HG03565 (cell line): ENCODE measurements around the gene PALMD.

ENCODE experiments used
- ATAC-seq: cut with Tn5 transposase; IDR thresholded peaks from one replicate; pipeline ENCODE4 v1.9.1; 2021; ENCODE audit warnings: mild to moderate bottlenecking, moderate library complexity; ENCODE audit not compliant: unreplicated experiment

Gene PALMD

DNA sequence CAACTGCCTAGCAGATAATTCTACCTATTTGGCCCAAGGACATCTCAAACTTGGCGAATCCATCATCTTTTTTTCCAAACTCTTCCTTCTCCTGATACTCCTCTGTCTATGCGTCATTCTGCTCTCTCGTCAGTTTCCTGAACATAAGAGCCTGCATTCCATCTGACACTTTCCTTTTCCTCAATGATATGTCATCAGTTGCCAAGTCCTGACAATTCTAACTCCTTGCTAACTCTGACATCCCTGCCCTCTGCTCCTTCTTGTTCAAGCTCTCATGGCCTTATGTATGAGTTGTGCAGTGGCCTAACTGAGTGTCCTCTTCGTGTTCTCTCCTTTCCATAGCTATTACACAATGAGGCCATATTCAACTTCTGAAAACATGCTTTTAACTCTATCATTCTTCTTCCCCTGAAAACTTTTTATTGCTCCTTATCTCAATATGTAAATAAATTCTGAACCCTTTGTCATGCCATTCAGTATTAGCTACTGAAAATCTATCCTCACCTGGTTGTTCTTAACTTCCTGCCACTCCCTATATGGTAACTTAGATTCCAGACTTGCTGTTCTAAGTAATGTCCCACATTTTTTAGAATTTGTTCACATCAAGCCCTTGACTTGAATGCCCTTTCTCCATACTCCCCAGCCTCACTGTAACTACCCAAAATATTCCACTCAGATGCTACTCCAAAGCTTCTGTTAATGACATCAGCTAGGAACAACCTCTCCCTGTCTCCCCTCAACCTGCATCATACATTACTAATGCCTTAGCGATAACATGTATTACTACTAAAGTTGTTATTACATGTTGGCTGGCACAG, 11.5 kb downstream of the PALMD start:
- ATAC-seq = no peak

DNA sequence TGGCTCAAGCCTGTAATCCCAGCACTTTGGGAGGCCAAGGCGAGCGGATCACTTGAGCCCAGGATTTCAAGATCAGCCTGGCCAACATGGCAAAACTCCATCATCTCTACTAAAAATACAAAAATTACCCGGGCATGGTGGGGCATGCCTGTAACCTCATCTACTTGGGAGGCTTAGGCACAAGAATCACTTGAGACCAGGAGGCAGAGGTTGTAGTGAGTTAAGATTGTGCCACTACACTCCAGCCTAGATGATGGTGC, 12.0 kb downstream of the PALMD start:
- ATAC-seq = no peak

DNA sequence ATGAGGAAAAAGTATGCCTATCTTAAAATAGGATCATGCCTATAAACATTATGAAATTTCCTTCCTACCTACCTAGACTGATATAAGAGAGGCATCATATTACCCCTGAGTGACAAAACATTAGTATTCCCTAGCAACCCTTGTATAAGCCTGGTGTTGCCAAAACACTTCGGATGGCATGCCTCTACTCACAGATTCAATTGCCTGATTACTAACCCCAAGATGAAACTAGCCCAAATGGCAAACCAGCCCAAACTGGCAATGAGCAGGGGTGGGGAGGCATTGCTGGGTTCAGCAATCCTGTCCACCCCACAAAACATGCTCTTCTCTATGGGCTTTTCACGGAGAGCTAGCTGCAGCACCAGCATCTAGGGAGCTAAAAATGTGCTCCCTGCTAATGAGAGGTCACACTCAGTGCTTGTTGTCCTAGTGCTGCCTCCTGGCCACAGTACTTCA, 13.9 kb downstream of the PALMD start:
- ATAC-seq = no peak

DNA sequence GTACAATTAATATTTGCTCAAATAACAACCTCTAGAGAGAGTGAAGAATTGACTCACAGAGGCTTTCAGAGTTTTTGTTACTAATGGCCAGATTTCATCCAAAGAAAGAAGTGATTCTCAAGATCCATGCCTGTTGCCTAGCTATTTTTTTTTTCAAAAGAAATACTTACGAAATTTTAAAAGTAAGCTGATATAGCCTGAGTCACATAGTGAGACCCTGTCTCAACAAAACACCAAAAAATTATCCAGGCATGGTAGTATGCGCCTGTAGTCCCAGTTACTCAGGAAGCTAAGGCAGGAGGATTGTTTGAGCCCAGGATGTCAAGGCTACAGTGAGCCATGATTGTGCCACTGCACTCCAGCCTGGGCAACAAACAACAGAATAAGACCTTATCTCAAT, 14.6 kb downstream of the PALMD start:
- ATAC-seq = no peak

DNA sequence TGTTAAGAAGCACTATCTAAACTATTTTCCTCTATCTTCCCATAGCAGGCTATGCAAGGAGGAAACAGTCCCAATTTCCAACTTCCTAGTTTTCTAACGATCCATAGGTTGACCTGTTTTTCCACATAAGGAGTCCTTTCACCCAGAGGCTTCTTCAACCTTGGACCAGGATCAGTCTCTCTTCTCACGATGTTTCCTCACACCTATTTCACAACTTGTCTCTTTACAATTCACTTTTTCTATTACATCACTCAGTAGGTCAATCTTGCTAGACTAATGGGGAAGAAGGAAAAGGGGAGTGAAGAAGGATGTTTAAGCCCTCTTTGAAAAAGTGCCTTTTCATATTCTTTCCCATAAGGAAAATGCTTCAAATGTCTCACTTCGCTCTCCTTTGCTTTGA, 15.9 kb downstream of the PALMD start:
- ATAC-seq = no peak

DNA sequence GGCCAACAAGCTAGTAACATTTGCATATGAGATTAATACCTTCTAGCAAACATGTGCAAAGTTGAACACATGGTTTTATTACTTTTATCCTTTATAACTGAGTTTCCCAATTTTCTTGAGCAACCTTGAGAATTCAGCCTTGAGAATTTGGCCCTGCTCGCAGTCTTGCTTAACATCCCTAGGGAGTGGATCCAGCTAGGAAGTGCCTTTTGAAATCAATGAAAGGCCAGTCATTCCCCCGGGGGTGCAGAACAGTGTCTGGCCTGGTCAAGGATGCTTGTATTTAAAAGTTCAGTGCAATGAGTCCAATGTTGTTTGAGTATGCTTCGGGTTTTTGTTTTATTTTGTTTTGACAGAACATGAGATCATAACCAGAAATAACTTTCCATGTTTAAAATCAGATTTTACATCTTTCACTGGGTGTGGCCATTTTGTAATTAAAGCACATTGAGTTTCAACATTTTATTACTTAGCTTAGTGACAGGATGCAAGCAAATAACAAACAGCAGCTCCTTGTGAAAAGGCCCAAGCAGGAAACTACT, 16.7 kb downstream of the PALMD start:
- ATAC-seq = no peak

DNA sequence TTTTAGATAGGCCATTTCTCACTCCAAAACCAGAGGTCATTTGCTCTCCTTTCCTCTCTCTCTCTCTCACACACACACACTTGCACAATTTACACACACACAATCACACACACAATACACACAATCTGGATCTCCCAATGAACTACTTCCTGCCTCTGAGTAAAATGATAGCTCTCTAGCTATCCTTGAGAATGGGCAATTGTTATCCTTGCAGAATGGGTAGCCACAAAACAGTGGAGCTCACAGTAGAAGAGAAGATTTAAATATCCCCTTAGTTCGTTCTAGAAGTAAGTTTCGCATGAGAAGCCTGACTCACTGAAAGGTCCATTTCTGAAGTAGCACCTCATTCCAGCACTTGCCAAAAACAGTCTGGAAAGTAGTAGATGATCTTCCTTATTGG, 17.6 kb downstream of the PALMD start:
- ATAC-seq = no peak

DNA sequence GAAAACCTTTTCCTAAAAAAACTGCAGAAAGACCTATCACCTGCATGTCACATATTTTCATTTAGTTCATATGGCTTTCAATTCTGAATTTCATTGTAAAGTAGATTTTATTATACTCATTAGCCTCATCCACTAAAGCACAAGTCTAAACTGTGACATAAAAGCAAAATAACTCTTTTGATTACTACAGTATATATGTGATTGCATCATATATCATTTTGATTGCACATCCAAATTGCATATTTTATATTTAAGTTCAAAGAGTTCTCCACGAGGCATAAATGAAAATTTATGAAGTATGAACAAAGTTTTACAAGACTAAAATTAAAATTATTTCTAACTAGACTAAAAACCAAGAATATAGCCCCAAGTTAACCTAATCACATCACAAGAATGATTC, 19.3 kb downstream of the PALMD start:
- ATAC-seq = no peak

DNA sequence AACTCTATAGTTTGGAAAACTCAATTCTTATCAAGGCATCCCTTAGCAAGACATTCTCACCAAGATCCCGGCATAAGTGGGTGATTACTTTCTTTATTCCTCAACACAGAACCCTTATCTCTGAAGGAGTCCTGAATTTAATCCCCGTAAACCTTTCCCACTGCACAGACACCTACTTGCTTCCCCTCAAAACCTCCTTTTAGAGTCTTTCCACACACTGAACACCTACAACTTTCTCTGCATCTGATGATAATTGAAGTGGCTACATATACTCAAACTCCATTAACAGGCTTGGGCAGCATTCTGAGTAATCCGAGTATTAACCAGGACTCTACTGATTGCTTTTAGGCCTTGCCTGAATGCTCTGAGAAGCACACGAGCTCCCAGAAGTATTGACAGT, 23.5 kb downstream of the PALMD start:
- no peak for ATAC-seq

DNA sequence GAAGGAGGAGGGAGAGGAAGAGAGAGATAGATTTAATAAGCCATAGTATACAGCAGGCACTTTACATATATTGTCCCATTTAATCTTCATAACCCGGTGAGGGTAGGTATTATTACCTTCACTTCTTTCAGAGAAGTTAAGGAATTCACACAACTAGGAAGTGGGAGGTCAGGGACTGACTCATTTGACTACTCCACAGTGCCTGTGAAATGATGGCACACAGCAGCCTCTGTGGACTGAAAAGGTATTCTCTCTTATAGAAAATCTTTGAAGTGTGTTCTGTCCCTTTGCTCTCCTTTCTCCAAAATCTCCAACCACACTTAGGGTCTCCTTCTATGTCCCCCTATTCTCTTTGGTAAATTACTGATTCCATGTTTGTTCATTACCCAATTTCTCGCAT, 23.9 kb downstream of the PALMD start:
- ATAC-seq = no peak

DNA sequence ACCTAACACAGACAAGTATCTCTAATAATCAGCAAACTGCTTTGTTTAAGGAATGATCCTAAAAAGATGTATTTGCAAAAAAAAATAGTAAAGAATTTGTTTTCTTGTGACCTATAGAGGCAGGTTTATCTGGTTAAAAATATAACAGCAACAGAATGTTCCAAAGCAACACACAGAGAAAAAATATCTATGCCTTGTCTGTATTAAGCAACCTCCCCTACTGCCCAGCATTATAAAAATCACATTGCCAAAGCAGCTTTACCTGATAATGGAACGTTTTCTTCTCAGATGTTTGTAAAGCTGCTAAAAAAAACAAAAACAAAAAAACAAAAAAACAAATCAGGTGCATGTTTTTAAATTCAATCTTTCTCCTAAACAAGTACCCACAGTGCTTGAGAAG, 24.7 kb downstream of the PALMD start:
- ATAC-seq = no peak

DNA sequence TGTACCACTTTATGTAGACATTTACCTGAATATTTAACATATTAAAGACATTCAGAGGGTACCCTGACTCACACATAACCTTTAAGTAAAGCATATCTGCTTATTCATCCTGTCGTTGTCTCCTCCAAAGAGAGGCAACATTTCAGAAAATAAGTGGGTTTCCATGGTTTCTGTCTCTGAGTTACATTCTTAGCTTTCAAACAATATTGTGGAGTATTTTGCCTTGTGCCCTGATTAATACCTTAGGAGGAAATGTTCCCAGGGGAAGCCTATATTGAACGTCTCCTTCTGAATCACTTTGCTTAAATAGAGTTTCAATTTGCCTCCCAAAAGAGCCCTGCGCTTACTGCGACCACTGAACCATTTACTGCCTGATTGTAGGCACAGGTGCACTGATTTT, 26.1 kb downstream of the PALMD start:
- ATAC-seq = no peak

DNA sequence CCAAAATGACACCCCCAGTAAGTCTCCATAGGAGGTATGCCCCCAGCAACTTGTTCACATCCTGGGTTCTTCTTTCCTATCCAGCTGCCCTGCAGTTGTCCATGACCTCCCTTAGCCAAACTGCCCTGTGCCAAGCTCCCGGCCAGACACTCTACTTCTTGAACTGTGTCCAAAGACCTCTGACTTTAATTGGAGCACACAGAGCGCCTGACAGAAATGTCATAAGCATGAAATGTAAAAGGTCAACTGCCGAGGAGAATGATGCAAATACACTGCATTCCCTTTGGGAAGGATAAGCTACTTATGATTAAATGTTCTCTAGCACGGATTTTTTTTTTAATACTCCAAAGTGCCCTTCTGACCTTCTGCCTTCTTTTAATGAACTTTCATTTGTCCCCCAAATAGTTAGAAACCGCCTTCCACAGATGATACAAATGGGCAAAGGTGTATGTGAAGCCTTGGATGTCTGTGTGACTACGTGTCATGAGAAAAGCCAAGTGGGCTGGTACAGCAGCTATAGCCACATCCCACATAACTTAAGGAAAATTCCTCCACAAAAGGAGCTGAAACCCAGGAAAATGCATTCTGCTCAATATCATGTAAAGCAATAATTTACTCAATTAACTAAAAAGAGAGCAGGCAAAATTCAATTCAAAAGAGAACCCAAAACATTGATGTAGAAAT, 26.8 kb downstream of the PALMD start:
- ATAC-seq = no peak

DNA sequence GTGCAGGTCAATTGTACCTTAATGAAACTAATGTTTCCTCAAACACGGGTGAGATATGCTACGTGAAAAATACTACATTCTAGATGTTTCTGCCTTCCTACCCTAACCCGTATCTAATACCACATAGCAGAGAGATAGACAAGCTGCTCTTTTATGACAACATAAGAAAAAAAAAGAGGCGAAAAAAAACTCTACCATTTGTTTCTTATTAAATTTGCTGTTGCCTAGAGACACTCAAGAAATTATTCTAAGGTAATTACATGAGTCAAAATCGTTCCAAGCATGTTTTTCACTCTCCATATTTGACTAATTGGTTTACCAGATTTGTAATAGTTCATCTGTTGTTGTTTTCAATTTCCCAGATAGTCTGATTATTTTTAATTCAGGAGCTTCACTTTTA, 27.4 kb downstream of the PALMD start:
- ATAC-seq = no peak

DNA sequence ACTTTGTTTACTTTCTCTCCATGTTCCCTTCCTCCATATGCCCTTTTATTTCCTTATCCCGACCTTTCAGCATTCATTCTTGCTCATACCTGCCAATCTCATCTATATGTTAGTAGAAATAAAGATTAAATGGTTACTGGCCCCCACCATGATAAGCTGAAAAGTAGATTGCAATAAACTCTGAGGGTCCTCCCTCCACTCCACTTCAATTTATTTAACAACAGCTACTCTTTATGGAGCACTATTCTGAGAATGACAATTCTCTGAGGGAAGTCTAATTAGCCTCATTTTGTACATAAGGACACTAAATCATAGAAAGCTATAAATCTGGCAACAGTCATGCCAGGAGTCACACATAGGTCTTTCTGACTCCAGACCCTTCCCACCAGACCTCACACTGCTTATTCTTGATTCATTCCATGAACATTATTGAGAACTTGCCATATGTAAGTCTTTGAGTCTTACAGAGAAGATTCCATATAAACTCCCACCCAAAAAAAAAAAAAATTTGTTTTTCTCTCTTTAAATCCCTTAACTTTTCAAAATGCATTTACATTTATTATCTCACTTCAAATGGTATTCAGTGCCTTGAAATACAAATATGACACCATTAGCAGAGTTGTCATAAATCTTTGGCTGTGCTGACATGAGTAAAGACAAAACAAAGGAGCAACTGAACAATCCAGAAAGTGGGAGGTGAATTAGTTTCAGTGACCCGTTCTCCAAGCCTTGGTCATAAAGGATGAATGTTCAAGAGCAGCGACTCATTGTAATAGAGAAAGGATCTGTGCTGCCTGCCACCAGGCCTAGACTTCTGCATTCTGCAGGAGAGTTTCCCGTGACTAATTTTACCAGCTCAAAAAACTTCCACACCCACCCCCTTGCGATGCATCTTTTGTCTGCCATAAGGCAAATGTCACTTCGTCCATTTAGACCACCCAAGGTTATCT, 28.5 kb downstream of the PALMD start:
- ATAC-seq = no peak

DNA sequence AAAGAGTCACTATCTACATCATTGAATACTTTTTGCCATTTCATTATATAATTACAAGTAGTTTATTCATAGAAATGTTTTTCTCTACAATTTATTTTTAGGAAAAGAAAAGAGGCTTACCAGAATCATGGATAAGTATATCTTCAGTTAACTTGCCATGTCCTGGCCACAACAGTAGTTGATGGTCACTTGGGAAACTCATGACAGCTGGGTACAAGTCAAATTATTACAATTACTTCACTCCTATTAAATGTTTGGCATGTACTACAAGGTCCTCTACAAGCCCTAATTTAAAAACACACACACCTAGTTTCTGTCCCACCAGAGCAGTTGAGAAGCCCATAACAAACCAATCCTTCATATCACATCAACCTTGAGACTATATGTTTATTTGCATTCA, 29.4 kb downstream of the PALMD start:
- no peak for ATAC-seq

DNA sequence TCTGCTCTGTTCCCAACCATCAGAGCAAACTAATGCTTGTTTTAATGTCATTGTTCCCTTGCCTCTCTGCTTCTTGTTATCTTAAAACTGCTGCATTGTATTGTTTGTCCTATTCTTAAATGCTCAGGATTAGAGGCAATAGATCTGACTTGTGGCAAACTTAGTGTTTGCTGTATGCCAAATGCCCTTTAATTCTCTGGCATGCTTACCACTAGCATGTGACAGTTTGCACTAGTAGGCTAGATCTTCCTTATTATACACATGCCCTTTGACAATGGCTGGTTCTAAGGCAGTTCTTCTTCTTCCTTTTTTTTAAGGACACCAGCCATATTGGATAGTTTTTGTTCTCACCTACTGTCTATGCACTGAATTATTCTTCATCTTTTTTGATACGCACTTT, 30.1 kb downstream of the PALMD start:
- ATAC-seq = no peak

DNA sequence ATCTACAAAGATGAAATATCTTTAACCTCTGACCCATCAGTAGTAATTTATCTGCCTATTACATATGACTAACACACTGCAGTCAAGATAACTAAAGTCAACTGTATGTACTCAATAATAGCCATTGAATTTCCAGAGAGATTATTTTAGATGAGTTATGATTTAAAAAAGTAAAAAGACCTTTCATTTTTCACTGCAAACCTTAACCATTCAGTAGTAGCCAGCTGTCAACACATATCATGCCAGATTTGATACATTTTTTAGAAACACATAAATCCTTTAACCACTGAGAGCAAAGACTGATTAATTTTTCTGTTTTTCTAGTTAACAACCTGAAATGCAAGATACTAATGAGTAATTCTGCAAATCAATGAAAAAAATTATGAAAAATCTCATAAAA, 31.0 kb downstream of the PALMD start:
- no peak for ATAC-seq

DNA sequence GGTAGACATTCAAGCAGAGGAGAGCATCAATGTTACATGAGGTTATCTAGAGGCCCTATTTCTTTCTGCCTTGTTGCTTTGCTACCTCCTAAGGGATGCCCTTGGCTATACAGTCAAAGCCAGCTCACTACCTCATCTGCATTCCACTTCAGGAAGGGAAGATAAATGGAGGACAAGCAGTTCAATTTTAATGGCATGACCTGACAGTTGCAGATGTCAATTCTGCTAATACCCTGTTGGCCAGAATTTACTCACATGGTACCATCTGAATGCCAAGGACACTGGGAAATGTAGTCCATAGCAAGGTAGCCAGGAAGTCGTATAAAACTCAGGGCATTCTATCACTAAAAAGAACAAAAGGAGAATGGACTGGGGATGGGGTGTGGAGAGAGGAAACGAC, 31.5 kb downstream of the PALMD start:
- ATAC-seq = no peak

DNA sequence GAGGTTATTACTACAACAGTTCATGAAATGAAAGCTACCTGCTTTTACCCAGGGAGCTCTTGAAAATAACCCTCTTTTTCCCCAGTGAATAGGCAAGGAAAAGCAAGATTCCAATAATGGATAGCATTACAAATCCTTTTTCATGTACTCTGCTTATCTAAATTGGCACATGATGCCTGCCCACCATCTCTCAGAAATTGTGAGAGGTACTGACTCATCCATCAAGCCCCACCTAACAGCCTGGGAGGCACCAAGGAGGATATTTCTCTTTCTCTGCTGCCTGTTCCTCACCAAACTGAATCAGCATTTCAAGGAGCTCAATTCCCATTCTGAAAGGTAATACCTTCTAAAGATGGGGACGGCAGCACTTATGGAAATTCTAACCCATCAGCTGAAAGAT, 34.4 kb downstream of the PALMD start:
- ATAC-seq = no peak

DNA sequence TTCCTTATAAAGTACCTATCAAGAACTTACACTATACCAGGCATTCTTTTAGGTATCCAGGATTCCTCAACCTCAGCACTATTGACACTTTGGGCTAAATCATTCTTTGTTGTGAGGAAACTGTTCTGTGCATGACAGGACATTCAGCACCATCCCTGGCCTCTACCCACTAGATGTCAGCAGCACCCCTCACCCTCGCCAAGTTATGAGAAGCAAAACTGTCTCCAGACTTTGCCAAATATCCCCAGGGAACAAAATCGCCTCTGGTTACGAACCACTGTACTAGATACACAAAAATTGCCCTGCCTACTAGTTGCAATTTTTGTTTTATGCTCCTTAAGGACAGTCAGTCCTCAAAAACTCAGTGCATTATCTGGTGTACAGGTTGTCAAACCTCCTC, 35.7 kb downstream of the PALMD start:
- no peak for ATAC-seq
